Stimulated activated naive CD4-positive, alpha-beta T cell (primary cell): ENCODE results near the gene PRORP.
"Not testable (repeated sequence)": the region's sequence is repeated elsewhere in the genome, so short reads cannot be mapped to it uniquely, and the experiment has no call there.

Source experiments
- DNase-seq, 6 experiments: peaks; one replicate each; lab custom pipeline; 2025; lab: John Stamatoyannopoulos, UW

PRORP gene

DNA sequence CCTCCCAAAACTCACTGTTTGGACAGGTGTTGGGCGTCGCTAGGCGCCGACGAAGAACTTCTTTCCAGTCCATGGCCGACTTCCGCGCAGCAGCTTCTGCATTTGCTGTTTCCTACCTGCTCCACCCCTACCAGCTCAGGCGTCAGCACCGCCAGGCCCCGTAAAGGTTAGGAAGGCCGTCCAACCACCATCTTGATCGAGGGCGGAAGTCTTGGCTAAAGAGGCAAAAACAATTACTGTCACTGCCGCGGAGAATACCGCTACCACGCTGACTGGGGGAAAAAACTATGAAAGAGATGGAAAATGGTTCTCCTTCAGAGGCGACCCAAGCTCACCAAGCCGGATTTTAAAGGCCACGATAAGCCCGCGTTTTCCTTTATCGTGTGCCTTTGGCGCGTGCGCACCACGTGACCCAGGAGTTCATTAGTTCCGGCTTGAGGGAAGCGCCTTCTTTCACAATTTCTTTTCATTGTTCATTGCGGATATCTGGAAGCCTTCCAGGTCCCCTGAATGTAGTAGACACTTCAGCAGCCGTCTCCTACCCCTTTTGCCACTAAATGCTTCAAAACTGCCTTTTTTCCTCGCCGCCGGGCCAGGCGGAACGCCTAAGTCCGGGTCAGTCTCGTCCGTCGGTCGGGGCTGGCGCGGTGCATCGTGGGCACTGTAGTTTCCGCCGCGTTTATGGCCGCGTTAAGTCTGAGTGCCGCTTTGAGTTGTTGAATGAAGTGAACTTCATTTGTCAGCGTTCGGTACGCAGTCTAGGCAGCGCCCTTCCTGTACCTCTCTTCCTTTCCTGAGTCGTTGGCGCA, at the start of gene PRORP, which contains the start of gene PPP2R3C:
Gene PRORP (plus strand): TSS at position 666 of the 809 bp plus-strand sequence. CDS start 694 bp downstream, outside the sequence.
Gene PPP2R3C (minus strand): TSS at position 104 of the 809 bp plus-strand sequence. CDS start 31 bp downstream, at position 73.
- peak; percentile 88 to 99 (median 94) for DNase-seq

DNA sequence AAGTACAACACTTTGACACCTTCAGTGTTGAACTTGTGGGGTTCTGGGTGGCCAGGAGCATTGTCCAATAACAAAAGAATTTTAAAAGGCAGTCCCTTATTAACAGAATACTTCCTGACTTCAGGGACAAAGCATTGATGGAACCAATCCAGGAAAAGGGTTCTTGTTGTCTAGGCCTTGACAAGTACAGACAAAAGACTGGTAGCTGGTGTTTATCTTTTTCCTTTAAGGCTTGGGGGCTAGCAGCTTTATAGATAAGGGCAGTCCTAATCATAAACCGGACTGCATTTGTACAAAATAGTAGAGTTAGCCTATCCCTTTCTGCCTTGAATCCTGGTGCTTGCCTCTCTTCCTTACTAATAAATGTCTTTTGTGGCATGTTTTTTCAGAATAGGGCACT, 48.9 kb upstream of the PRORP start:
- no peak for DNase-seq

DNA sequence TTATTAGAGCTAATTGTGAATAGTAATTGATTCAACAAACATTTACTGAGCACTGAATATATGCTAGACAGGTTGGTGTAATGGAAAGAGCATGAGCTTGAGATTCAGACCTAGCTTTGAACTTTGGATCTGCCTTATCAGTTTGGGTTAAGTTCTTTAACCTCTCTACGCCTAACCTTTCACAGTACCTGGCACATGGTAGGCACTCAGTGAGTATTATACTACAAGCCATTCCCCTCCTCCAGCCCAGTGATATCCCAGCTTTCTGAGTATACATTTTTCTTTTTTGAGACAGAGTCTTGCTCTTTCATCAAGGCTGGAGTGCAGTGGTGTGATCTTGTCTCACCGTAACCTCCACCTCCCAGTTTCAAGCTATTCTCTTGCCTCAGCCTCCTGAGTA, 44.3 kb upstream of the PRORP start:
- DNase-seq: no peak

DNA sequence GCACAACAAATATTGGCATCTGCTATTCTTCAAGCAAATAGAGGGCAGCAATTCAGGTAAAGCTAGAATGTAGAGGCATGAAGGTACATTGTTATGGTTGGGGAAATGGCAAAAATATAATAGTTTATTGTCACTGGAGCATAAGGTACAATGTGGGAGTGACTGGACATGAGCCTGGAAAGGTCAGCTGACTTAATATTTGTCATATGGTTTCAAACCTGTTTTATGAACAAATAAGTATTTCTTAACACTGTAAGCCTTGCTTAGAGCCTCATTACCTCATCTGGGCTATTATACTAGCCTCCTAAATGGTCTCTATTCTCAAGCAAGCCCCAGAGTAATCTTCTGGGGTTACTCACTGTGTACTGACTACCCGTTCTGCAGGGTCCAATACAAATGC, 42.6 kb upstream of the PRORP start:
- no peak for DNase-seq

DNA sequence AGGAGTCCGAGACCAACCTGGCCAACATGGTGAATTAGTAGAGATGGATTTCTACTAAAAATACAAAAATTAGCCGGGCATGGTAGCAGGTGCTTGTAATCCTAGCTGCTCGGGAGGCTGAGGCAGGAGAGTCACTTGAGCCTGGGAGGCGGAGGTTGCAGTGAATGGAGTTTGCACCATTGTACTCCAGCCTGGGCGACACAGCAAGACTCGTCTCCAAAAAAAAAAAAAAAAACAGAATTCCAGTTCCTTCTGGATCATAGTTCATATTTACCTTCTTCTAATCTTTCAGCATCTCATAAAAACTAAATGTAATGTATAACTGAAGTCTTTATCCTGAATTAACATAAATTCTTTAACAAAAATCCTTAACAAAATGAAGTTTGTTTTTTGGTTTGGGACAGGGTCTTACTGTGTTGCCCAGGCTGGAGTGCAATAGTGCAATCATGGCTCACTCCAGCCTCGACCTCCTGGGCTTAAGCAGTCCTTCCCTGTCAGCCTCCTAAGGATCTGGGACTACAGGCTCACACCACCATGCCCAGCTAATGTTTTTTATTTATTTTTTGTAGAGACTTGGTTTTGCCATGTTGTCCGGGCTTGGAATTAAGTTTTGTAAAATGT, 38.7 kb upstream of the PRORP start:
- no peak for DNase-seq

DNA sequence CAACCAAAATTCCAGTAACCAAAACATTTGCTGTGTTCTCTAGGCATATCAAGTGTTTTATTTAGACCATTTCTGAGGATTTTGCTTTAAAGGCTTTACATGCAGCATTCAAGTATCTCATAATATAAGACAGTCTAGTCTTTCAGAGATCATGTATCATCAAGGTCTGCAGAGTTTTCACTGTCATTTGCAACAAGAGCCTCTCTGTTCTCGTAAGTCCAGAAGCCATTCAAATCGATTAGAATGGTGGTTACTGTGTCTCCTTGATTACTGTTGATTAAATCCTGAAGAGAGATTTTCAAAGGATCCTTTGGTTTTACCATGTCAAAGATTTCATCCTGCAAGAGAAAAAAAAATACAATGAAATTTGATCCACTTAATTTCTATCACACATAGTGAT, 36.9 kb upstream of the PRORP start:
- no peak for DNase-seq

DNA sequence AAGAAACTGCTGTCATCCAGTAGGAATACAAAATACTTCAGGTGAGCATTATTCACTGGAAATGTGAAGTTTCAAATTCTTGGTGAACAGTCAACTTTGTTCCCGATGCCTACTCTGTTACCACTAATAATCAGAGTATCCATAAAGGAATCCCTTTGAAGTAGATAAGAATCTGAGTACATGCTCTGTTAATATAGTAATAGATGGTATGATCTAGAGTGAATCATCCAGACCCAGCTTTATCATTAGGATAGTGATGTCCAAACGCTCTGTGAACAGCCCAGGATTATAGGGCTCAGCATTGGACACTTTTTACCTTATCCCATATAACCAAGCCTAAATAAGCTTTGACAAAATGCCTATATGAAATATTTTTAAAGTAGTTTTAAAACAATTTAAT, 33.8 kb upstream of the PRORP start:
- DNase-seq: no peak

DNA sequence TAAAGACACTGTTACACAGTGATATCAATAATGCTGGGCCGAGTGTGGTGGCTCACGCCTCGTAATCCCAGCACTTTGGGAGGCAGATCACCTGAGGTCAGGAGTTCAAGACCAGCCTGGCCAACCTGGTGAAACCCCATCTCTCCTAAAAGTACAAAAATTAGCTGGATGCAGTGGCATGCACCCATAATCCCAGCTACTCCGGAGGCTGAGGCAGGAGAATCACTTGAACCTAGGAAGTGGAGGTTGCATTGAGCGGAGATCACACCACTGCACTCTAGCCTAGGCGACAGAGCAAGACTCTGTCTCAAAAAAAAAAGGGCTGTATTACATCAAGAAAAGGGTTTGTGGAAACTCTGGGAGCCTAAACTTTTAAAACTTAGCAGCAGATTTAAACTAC, 27.7 kb upstream of the PRORP start:
- DNase-seq: not testable (repeated sequence)

DNA sequence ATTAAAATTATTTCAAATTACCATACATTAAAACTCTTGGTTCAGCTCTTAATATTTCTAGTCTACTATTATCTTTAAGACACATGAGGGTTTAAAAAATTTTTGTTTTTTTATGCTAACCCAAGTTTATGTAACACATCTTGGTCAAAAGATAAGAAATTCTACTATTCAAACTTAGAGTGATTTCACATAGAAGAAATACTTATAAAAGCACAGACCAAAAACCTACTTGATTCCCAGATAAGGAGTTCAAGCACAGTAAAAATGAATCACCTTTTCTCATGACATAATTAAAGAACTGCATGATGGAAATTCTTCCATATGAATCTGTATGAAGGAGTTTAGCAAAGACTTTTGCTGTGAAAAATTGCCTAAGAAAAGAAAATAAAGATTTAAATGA, 14.5 kb upstream of the PRORP start:
- no peak for DNase-seq

DNA sequence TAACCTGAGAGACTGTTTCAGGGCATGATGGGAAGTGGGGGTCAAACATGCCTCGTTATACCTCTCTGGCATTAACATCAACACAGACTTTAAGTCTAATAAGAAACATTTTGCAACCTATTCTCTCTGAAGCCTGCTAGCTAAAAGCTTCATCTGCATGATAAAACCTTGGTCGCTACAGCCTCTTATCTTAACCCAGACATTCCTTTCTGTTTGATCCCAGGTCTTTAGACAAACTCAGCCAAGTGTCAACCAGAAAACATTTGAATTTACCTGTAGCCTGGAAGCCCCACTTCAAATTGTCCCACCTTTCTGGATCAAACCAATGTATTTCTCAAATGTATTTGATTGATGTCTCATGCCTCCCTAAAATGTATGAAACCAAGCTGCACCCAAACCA, 9.7 kb upstream of the PRORP start:
- no peak for DNase-seq

DNA sequence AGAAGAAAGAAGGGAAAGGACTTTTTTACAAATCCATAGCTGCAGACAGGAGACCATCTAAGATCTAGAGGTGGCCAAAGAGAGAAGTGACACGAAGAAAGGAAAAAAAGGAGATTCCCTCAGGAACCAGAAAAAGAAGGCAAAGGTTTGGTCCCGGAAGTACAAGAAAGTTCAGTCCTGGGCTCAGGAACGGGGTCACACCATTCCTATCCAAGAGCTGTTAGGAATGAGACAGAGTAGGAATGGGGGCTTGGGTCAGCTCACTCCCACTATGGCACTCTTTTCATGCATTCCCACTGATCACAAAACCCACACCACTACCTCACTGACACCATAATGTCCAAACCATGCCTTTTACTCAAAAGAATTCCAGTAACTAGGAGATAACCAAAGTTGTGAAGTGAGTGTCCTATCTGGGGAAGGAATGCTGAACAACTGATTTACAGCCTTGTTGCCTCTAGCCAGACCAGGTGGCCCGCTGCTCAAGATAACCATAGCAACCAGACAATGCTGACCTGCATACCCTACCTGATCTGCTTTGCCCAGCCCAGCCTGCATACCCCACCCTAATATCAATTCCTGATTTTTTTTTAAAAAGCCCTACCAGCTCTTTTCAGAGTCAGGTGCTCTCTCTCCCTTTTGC, 8.9 kb upstream of the PRORP start:
- DNase-seq: no peak

DNA sequence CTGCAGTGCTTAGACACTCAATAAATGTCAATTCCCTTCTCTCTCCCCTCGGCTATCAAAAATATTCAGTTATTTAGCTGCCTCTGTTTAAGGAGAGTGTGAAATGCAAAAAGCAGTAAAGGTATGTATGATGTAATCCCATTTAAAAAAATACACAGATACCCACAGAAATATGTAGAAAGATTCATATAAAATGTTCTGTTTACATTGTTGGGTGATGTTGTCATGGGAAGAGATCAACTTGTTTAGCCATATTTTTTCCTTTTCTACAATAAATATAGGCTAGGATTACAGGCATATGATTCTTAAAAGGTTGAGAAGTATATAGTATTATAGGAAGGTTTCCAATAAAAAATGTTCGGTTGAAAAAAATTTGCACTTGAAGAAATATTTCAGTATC, 8.3 kb upstream of the PRORP start:
- no peak for DNase-seq

DNA sequence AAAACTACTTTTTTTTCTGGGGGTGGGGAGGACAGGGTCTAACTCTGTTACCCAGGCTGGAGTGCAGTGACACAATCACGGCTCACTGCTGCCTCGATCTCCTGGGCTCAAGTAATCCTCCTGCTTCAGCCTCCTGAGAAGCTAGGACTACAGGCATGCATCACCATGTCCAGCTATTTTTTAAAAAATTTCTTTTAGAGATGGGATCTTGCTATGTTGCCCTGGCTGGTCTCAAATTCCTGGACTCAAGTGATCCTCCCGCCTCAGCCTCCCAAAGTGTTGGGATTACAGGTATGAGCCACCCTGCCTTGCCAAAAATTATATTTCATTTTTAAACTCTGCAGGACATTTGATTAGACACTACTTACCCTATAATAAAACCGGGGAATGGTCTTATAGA, 6.1 kb upstream of the PRORP start:
- no peak for DNase-seq

DNA sequence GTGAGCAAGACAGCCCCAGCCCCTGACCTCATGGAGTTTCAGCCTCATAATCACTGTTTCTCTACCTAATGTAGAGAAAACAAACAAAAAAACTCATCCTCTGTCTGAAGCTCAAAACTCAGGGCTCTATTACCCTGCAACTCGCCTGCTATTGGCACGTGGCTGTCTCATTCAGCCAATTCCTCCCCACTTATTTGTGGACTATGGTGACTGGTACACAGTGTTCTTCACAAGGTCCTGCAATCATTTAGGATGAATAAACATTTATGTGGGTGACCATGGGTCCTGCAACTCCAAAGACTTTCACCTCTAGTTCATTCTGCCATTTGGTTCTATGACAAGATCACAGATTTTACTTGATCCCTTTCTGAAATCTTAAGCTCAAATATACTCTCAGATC, 5.2 kb upstream of the PRORP start:
- no peak for DNase-seq

DNA sequence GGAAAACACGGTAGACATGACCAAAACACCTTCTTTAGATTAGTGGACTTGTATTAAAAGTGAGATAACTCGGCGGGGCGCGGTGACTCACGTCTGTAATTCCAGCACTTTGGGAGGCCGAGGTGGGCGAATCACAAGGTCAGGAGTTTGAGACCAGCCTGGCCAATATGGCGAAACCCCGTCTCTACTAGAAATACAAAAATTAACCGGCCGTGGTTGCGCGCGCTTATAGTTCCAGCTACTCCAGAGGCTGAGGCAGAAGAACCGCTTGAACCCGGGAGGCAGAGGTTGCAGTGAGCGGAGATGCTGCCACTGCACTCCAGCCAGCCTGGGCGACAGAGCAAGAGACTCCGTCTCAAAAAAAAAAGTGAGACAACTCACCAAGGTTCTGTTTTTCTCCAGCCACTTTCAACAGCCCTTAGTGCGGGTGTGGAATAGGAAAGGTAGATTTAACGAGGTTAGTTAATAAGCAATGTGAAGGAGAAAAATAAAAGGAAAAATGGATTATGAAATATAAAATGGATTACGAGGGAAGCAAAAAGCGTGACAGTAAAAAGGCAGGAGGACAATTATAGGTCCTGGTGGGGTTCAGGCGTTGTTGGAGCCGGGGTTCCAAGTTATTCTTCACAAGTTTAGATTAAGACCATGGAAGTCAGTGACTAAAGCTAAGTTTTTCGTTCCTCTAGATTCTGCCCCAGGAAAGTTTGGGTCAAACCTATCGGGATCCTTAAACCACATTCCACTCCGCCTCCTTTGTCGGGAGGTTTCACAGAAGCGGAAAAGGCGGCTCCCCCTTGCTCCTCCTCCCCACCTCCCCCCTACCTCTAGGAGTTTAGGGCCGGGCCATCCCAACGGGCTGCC, 1.1 kb upstream of the PRORP start:
- no peak for DNase-seq

DNA sequence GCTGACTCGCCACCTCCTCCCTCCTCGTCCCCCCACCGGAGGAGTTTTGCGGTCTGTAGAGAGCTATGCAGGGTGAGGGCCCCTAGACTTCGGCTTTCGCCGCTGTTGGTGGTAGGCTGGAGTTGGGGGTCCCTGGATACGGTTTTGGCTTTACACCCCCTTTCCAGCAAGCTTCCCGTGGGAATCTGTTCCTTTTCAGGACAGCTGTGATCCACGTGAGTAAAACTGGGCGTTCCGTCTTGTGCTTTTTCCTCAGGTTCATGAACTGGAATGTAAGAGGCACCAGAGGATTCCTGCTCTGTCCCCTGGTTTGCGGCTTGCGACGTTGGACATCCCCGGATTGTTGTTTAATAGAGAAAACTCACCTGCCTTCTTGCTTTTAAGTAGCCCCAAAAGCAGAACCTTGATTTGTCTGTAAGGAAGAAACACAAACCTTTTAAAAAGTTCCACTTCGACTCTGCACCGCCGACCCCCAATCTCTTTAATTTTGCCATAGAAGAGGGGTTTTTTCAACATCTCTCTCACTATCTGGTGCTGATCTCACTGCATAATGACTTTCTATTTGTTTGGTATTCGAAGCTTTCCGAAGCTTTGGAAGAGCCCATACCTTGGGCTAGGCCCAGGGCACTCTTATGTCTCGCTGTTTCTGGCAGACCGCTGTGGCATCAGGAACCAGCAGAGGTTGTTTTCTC, 490 bp downstream of the PRORP start:
- DNase-seq: peak in 3 of 6 experiments; percentile 9 to 42 (median 10)

DNA sequence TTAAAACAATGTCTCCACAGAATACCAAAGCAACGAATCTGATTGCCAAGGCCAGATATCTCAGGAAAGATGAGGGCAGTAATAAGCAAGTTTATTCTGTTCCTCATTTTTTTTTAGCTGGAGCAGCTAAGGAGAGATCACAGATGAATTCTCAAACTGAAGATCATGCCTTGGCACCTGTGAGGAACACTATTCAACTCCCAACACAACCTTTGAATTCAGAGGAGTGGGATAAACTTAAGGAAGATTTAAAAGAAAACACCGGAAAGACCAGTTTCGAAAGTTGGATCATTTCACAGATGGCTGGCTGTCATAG, 994 bp downstream of the PRORP start:
- DNase-seq: no peak

DNA sequence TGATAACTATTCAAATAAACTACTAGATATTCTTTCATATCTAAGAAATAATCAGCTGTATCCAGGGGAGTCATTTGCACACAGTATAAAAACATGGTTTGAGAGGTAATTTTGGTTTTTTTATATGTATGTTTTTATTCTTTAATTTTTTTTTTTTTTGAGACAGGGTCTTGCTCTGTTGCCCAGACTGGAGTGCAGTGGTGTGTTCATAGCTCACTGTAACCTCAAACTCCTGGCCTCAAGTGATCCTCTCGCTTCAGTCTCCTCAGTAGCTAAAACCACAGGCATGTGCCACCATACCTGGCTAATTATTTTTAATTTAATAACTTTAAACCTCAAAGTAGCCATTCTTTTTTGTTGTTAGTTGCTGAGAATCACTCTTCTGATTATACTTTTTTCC, 1.8 kb downstream of the PRORP start:
- no peak for DNase-seq

DNA sequence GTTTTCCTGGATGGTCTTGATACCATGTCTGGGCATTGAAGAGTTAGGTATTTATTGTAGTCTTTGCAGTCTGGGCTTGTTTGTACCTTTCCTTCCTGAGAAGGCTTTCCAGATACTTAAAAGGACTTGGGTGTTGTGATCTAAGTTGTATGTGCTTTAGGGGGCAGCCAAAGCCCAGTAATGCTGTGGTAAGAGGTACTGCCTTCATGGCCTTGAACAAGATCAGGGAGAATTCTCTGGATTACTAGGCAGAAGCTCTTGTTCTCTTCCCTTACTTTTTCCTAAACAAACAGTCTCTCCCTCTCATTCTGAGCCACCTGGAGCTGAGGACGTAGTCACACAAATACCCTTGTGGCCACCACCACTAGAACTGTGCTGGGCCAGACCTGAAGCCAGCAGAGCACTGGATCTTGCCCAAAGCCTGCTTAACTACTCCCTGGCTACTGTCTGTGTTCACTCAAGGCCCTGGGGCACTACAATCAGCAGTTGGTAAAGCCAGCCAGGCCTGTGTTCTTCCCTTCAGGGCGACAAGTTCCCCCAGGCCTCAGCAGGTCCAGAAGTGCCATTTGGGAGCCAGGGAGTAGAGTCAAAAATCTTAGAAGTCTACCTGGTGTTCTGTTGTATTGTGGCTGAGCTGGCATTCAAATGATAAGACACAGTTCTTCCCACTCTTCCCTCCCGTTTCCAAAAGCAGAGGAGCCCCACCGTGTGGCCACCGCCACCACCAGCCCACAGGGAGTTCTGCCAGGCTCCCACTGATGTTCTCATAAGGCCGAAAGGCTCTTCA, 11.4 kb downstream of the PRORP start:
- DNase-seq: no peak

DNA sequence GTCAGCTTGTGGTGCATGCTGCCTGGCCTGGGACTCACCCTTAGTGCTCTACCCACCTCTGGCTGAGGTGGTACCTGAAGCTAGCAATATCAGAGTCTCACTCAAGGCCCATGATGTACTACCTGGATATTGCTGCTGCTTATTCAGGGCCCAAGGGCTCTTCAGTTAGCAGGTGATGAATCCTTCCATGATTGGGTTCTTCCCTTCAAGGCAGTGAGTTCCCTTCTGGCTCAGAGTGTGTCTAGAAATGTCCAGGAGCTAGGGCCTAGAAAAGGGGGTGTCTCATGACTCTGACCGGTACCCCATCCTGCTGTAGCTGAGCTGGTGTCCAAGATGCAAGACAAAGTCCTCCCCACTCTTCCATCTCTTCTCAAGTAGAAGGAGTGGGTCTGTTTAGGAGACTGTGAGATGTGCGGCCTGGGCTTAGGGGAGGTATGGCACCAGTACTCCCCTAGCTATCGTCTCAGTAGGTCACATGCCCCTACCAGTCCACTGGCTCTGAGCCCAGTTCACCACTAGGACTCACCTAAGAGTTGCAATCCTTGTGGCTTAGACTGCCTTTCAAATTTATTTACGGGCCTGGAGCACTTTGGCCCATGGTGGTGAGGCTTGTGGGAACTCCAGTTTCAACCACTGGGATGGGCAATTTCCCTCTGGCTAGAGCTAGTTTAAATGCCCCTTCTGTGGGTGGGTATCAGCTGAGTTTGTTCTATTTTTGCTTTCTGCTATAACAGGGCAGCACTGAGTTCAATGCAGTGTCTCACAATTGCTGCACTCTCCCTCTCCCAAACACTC, 12.2 kb downstream of the PRORP start:
- DNase-seq: no peak
